Measurements from ENCODE around the gene TGIF2.

TGIF2 gene

DNA sequence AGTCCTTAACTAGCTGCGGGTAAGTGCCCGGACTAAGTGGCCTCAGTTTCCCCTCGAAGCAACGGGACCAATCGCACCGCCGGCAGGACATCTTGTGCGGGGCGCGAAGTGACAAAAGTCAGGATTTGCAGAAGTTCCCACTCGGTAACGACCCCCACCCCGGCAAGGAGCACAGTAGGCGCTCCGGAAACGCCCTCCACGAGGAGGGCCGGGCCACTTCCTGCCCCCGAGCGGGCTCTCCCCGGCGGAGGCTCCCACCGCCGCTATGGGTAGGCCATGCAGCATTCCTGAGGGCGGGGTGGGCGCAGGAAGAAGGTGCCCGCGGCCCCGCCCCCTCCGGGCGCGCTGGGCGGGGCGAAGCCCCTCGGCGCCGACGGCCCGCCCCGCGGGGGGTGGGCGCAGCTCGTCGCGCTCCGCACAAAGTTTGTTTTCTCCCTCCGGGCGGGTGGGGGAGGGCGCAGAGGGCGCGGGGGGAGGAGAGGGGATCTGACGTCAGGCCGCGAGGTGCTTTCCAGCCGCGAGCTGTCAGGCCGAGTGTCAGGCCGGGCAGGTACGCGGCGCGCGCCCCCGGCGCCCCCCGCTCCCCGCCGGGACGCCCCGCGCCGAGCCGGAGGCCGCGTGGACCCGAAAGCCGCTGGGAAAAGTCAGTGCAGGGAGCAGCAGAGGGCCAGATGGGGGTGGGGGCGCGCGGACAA lies at the start of gene TGIF2:
Gene TGIF2 (plus strand): TSS at position 495 of the 695 bp plus-strand sequence. CDS start 5,178 bp downstream, outside the sequence.
- peak in 9 of 14 donors; percentile 17 to 76 (median 46) for DNase-seq

DNA sequence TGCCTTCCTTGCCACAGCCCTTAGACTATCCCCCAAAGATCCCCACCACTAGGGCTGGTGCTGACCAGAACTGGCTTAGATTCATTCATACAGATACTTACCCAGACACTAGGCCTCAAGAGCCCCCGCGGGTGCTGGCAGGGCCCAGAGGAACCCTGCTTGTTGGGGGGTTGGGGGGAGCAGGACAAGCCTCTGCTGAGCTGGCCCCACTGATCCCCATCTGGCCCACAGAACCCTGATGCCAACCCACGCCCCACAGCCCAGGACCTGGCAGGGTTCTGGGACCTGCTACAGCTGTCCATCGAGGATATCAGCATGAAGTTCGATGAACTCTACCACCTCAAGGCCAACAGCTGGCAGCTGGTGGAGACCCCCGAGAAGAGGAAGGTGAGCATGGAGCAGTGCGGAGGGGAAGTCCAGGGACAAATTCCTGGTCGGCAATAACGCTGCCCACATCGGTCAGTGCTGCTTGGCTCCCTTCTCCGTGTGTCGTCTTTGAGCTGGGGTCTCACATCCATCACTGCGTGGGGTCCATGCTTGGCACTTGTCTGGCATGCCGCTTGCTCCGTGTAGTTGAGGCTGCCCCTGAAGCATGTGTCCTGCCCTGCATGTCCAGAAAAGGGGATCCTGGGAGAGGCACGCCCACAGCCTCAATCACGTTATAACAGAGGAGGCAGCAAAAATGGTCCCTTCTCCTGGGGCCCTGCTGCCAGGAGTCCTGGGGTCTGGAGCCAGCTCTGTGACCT lies 47.6 kb upstream of the TGIF2 start:
- no peak for DNase-seq

DNA sequence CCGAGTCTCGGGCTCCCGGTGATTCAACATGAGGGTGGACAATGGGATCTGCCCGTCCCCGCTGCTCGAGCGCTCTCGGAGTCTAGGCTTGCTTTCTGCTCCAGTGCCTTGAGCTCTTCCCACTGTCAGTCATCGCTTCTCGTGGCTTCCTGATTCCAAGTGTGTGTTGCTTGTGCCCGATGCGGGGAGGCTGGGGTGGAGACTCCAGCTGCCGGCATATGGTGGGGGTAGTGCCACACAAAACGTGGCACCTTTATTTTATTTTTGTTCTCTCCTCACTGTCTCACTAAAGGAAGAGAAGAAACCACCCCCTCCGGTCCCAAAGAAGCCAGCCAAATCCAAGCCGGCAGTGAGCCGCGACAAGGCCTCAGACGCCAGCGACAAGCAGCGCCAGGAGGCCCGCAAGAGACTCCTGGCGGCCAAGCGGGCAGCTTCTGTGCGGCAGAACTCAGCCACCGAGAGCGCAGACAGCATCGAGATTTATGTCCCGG lies 46.8 kb upstream of the TGIF2 start:
- peak in 1 of 14 donors; percentile 74 for DNase-seq

DNA sequence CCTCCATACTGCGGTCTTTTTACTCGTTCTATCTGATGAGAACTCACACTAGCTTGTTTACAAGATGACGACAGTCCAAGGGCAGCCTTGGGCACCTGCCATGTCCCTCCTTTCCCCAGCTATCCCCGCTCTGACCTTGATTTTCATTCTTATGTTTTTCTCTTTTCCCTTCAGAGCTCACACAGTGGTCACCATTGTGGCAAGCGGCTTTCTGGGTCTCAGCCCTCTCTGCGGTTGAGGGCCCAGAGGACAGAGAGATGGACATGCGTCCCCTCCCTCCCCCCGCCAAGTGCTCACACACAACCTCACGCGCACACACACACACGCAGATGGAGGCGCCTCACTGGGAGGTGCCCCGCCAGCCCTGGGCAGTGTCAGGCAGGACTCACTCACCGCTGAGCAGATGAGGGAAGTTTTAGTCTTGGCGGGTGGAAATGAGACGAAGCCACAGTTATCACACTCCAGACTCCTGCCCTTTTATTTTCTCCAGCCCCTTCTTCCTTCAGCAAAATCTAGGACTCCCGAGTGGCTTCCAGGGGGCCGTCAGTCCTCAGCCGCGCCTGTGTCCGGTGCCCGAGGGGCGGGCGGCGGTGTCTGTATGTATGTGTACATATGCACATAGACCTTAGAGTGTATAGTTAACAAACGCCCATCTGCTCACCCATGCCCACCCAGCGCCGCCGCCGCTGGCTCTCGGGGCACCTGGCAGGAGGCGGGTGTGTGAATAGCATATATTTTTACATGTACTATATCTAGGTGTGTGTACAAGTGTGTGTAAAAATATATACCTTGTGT lies 45.9 kb upstream of the TGIF2 start:
- peak in 1 of 14 donors; percentile 31 for DNase-seq

DNA sequence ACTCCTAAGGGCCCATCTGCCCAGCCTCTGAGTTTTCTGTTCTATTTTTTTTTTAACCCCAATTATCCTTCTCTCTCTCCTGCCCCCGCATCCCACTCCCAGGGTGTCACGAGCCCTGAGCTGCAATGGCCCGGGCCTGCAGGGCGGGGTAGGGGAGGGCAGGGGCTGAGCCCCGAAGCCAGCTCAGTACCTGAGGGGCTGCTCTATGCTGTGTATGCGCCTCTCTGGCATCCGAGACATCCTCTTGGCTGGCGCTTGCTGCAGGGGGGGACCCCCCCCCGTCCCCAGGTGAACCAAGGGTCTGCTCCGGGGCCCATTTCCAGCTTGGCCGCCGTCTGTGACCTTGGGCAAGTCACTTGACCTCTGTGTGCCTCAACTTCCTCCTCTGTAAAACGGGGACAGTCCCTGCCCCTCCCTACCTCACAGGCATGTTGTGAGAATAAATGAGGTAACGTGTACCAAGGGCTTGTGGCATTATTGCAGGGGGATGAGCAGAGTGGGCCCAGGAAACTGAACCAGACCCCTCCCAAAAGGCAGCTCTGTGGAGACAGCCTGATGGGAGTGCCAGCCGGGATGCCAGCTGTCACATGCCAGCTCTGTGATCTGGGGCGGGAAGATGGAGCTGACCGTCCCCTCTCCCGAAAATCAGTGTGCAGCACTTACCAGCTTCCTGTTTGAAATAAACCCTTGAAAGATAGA lies 45.1 kb upstream of the TGIF2 start:
- no peak for DNase-seq

DNA sequence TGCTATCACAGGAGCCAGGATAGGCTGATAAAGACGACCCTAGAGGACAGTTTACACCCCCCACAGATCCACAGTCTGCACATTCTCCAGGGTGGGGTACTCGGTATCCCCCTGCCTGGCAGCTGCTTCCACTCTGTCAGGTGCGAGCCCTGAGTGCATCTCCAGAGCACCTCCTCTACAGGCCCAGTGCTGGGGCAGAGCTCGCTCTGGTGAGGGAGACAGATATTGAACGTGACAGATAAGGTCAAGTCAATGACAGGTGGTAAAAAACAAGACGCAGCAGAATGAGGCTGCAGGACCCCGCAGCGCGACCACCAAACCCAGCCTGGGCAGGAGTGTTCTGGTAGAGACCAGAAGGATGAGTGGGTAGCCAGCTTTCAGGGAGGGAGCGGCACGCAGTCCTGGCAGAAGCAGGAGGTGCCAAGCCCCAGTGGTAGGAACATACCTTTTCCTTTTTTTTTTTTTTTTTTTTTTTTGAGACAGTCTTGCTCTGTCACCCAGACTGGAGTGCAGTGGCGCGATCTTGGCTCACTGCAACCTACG lies 44.5 kb upstream of the TGIF2 start:
- no peak for DNase-seq

DNA sequence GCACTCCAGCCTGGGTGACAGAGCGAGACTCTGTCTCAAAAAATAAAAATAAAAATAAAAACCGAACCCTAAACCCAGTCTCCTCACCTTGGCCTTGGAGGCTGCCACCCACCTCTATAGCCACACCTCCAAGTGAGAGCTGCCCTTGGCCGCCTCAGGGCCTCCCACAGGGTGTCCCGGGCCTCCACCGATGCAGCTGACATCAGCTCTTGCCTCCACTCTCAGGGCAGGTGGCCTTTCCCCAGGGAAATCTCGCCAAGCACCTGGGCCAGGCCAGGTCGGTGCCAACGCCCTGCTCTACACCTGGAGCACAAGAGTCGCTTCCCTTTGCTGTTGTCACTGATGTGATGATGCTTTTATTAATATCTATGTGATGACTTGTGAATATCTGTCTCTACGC lies 41.0 kb upstream of the TGIF2 start:
- no peak for DNase-seq

DNA sequence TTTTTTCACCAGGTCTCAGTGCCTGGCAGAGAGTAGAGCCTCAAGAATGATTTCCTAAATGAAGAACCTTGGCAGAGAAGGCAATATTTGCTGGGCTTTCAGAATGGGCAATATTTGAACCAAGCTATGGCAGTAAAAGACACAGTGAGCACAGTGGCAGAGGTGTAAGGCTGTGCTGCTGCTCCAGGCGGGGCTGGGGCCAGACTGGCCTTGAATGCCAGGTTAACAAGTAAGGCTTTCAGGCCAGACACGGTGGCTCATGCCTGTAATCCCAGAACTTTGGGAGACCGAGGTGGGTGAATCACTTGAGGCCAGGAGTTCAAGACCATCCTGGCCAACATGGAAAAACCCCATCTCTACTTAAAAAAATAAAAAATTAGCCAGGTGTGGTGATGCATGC lies 40.6 kb upstream of the TGIF2 start:
- no peak for DNase-seq

DNA sequence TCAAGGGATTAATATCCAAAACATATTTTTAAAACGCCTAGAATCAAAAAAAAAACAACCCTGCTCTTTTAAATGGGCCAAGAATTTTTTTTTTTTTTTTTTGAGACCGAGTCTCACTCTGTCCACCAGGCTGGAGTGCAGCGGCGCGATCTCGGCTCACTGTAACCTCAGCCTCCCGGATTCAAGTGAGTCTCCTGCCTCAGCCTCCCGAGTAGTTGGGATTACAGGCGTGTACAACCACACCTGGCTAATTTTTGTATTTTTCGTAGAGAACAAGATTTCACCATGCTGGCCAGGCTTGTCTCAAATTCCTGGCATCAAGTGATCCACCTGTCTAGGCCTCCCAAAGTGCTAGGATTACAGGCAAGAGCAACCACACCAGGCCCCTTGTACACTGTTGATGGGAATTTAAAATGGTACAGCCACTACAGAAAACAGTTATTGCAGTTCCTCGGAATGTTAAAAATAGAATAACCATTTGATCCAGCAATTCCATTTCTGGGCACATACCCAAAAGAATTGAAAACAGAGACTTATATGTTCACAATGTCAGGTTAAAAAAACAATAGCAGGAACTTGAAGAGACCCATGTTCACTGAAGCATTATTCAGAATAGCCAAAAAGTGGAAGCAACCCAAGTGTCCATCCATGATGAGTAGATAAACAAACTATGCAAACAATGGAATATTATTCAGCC lies 35.2 kb upstream of the TGIF2 start:
- DNase-seq, result no peak

DNA sequence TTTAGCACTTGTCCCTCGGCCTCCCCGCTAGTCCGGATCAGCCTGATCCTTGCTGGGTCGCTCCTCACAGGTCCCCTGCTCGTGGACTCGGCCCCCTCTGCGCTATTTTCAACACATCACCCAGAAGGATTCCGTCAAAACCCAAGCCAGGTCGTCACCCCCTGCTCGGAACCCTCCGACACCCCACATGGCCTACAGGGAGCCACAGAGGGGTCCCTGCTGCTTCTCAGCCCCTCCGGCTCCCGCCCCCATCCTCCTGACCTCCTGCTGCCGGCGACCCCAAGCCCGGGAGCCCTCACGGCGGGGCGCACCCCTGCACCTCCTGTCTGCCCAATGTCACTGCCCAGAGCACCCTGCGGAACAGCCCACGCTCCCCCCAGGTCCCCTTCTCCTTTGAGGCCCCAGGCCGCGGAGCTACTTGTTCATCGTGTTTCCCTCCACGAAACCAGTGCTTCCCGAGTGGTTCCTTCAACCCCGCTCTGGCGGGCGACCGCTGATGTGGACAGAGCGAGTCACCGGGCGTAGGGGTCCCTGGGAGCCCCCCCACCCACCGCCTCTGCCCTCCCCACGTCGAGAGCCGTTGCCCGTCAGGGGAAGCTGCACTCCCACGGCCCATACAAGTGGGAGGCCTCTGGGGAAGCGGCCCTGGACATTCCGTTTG lies 32.7 kb upstream of the TGIF2 start:
- no peak for DNase-seq

DNA sequence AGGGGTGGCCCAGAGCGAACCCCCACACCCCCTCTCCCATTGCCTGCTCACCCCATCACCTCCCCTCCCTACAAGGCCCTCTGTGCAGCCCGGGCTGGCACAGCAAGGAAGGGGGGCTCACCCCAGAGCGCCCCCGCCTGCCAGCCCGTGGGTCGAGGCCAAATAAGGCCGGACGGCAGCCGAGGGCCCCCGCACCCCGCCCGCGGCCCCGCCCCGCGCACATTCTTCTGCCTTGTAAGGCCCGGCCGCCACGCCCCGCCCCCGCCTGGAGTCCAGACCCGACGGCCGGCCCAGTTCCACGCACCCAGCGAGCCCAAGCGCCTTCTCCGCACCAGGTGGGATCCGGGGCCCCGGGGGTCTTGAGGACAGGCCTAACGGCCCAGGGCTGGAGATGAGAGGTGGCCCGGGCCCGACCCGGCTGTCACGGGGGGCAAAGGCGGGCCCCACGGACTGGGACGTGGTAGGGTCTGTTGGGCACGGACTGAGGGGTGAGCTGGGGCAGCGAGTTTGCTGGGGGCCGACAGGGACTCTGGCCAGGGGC lies 32.1 kb upstream of the TGIF2 start, which contains the start of gene MYL9:
Gene MYL9 (plus strand): TSS at position 293 of the 541 bp plus-strand sequence. CDS start 3,366 bp downstream, outside the sequence.
- DNase-seq, result peak in 1 of 14 donors; percentile 4

DNA sequence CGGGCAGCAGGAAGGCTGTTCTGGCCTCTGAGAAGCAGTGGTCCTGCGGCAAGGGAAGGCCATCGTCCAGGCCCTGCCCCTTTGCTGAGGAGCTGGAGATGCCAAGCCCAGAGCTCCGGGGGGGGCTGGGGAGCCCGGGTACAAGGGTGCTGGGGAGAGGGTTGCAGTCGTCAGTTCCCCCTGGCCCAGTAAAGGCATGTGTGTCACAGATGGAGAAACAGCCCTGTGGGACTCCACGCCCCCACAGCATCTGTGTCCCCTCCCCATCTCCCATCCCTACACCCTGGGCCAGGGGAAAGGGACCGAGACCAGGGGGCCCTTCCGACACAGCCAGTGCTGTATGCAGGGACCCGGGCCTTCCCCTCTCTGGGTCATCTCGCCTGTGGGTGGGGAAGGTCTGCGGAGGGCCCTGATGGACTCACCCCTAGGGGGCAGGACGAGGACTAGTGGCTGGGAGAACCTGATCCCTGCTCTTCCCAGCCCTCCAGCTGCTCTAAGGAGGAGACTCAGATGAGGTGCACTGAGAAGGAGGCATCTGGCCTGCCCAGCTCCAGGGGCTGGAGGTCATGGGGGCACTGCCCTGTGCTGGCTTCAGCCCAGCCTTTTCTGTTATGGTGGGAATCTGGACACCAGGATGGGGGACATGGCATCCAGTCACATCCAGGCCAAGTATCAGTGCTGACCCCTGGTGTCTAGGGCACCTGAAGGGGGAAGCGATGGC lies 31.5 kb upstream of the TGIF2 start:
- no peak for DNase-seq

DNA sequence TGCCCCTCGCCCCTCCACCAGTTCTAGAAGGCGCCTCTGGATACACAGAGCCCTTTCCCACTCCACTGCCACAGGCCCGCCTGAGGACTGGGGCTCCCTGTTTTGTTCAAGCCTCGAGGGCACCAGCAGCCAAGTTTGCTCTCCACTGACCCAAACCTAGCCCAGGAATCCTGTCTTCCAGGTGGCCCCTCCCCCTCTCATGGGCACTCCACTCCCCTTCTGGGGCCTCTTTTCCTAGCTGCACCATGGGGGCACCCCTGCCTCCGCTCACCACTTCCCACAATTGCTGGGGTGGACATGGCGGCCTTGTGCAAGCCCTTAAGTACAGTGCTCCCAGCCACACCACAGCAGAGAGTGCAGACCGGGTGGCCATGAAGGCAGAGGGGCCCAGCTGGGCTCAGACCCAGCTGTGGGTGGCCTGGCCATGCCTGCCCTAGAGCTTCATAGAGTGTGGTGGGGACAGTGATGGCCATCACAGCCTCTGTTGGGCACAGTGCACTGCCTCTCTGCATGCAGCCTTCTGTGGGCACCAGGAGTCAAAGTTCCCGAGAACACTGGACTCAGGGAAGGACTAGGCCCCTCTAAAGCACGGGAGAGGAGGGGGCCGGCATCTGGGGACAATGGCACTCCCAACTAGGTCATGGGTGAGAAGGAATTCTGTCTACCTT lies 30.7 kb upstream of the TGIF2 start:
- no peak for DNase-seq

DNA sequence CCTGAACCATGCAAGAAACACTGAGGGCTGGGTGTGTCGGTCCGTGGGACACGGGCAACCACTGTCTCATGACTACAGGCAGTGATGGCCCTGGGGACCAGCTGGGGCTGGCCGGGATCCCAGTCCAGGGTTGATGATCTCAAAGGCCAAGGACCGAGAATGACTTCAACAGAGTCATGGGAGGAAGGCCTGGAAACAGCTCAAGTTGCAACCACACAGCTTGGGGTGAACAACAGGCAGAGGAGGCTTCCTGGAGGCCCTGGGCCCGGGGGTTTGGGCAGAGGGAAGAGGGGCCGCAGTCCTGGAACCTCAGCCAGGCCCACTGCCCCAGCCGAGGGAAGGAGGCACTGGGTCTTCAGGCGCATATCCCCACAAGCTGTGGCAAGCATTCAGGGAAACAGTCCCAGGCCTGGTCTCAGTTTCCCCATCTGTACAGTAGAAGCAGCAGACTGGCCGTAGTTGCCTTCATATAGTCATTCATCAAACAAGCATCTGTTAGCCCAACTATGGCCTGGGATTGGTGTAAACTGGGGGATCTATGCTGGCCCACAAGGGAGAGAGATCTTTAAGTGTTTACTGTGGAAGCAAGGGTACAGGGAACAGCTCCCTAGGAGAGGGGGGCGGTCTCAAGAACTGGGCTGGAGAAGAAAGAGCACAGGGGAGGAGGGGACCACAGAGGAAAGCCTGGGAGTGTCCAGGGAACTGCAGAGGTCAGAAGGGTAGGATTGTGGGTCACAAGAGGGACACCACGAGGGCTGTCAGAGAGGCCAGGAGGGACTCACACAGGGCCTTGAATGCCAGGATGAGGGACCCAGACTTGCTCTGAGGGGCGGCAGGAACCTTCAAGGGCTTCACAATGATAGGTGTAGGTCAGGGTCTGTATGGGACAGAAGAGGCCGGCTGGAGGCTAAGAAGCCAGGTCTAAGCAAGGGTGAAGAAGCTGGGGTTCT lies 29.9 kb upstream of the TGIF2 start:
- peak in 1 of 14 donors; percentile 3 for DNase-seq

DNA sequence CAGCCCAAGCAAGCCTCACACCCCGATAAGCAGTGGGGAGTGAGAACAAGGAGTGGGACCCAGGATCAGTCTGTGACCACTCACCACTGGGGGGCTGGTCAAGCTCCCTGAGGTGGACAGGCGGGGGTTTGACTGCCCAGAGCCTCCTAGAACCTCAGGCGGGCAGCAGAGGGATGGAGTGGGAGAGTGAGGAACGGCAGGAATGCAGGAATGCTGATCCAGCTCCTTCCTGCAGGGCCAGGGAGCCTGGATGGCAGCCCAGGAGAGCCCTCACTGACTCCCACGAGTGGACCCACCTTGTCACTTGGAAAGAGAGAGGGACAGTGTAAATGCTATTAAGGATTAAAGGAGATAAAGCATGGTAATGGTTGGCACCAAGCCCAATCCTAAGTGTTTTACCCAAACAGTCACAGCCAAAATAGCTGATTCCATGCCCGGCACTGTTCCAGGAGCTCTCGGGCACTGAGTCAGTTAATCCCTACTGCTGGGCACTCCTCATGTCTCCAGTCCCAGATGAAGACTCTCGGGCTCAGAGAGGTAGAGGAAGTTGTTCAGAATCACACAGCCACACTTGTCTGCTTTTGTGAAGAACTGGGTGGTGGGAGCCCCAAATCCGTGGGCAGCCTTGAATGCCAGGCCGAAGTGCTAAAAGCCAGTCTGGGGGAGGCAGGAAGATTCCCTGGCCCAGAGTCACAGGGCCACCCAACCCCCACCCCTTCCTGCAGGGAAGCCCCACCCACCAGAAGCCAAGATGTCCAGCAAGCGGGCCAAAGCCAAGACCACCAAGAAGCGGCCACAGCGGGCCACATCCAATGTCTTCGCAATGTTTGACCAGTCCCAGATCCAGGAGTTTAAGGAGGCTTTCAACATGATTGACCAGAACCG lies 29.0 kb upstream of the TGIF2 start:
- no peak for DNase-seq

DNA sequence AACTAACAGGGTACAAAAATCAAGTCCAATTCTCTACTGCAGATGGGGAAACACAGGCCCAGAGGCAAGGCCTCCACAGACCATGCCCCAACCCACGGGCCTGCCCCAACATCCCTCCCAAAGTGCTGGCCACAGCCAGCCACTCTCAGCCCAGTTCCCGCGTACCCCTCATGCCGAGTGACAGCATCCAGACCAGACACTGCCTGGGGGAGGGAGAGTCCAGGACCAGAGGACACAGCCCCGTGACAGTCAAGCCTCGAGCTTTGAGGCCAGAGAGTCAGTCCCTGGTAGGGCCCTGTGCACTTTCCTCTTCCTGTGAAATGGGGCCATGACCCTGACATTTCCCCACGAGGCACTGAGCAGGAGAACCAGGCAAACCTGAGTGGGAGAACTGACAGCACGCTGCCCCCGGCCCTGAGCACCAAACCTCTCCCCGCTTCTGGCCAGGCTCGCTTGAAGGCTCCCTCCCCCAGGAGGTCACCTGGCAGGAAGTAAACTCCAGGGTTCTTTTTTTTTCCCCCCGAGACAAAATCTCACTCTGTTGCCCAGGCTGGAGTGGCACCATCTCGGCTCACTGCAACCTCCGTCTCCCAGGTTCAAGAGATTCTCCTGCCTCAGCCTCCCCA lies 27.2 kb upstream of the TGIF2 start:
- DNase-seq, result no peak

Data from C1 segment of cervical spinal cord (tissue), 14 donors.